Activated T-cell treated with anti-CD3 and anti-CD28 coated beads, Interleukin-2, amount 50 U/mL, for 48 hours (primary cell): Measurements from ENCODE around the gene DGKE.

ENCODE experiments used
- DNase-seq, 2 experiments: peaks; one replicate each; pipeline ENCODE4 v3.0.0-alpha.2; 2020

Gene DGKE

DNA sequence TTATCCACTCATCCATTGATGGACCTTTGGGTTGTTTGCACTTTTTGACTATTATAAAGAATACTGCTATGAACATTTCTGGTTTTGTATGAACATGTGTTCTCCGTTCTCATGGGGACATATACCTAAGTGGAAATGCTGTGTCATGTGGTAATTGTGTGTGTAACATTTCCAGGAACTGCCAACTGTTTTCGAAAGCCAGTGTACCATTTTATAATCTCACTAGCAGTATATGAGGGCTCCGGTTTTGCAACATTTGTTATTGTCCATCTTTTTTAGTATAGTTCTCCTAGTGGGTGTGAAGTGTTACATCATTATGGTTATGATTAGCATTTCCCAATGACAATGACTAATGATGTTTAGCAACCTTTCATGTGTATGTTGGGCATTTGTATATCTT is 85.0 kb downstream of the DGKE start:
- no peak for DNase-seq
